ENCODE results near the gene LUZP2.

- TF ChIP-seq CTCF (IDR thresholded peaks at IDR 0.05; ENCODE audit: low read length) (no peak), EZH2 (IDR thresholded peaks at IDR 0.05; ENCODE audit: borderline replicate concordance, low read length) (no peak)
Observed at GRCh38 chr11:24625975-24626374, 129.1 kb downstream of the LUZP2 start.
